ENCODE results near the gene GTF2A1L.
"Not testable (repeated sequence)": the region's sequence is repeated elsewhere in the genome, so short reads cannot be mapped to it uniquely, and the experiment has no call there.

The GTF2A1L gene, protein sequence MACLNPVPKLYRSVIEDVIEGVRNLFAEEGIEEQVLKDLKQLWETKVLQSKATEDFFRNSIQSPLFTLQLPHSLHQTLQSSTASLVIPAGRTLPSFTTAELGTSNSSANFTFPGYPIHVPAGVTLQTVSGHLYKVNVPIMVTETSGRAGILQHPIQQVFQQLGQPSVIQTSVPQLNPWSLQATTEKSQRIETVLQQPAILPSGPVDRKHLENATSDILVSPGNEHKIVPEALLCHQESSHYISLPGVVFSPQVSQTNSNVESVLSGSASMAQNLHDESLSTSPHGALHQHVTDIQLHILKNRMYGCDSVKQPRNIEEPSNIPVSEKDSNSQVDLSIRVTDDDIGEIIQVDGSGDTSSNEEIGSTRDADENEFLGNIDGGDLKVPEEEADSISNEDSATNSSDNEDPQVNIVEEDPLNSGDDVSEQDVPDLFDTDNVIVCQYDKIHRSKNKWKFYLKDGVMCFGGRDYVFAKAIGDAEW

GRCh38 chr2:48617618-48618017 lies at the start of gene GTF2A1L:
Gene GTF2A1L, plus strand, starts transcription at chr2:48617856. Its CDS starts 19 bp downstream, at chr2:48617875.
- DNase-seq: no peak

GRCh38 chr2:48568547-48568946 lies 49.1 kb upstream of the GTF2A1L start:
- no peak for DNase-seq

DNA sequence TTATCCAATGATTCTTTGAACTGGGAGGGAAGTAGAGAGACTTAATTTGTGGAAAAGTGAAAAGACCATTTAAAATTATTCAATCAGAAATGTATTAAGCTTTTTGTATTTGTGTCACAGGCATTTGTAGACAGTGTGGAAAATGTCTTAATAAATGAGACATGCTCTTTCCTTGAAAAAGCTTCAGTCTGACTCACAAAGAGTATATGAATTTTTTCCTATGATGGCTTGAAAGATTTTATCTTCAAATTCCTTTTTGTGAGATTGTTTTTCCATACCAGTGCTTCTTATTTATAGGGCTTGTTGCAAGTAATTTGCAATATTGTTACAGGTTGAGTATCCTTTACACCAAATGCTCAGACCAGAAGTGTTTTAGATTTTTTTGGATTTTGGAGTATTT lies 48.2 kb upstream of the GTF2A1L start:
- no peak for DNase-seq

DNA sequence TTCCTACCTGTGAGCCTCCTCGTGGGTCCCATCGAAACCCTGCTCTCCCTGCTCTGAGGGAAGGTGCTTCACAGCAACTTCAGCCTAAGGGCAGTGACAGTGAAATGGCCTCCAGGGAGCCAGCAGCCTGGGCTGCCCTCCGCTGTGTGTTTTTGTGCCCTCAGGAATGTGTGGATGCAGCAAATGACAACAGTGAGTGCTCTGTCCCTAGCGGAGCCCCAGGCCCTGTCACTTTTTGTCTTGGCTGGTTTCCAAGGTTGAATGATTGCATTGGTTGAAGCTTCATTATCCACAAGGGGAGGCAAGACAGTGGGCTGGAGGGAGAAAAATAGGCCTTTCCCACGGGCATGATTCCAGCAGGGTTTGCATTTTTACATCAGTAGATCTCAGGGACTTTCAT lies 44.8 kb upstream of the GTF2A1L start:
- DNase-seq: no peak

GRCh38 chr2:48574353-48575287 lies 43.0 kb upstream of the GTF2A1L start:
- DNase-seq: no peak

- DNase-seq: no peak
Observed at GRCh38 chr2:48578313-48578712, 39.3 kb upstream of the GTF2A1L start.

- DNase-seq: no peak
Observed at GRCh38 chr2:48583961-48584360, 33.7 kb upstream of the GTF2A1L start.

- no peak for DNase-seq
Observed at GRCh38 chr2:48584551-48584950, 33.1 kb upstream of the GTF2A1L start.

DNA sequence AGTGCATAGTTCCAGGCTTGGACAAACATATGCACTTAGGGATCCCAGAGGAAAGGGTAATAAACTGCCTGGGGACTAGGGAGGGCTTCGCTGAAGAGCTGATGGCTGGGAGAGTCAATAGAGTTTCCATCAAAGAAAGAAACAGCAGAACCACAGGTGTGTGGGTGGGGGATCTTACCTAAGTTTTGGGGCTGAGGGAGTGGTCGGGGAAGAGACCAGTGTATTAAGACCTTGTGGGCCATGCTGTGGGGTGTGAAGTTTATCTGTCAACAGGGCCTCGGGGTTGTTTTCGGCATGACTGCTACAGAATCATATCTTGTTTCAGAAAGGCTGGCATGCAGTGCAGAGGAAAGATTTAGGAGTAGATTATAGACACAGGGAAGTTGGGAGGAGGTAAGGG lies 31.2 kb upstream of the GTF2A1L start:
- DNase-seq: no peak

DNA sequence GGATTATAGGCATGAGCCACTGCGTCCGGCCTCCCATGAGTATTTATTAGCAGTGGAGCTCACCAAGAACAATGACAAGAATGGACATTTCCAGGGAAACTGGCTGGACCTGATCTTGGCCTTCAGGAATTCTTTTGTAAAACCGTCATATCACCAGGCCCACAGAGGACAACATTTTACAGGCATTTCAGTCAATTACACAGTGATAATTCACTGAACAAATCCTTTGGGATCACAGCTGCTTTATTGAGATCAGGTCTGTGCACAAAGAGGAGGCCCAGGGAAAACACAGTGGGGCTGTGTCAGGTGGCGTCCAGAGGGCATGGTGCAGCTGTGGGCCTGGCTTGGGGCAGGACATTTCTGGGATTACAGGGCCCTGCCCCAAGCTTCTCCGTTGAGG lies 30.1 kb upstream of the GTF2A1L start:
- DNase-seq: no peak

GRCh38 chr2:48587961-48588360 lies 29.7 kb upstream of the GTF2A1L start:
- no peak for DNase-seq

DNA sequence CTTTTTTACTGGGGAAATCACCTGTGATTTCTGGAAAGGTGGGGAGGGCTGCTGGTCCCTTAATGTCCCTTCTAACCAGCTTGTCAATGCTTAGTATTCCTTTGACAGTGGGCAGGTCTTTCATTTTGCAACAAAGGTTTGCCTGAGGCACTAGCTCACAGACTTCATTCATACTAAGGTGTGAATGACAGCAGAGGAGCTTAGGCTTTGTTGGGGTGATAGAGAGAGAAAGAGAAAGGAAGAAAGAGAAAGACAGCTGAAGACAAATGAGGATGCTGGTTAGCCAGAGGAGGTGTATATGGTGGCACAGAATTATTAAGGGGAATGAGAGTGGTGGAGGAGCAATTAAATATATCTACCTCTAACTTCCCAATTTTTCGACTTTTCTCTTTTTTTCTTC lies 28.9 kb upstream of the GTF2A1L start:
- DNase-seq: no peak

DNA sequence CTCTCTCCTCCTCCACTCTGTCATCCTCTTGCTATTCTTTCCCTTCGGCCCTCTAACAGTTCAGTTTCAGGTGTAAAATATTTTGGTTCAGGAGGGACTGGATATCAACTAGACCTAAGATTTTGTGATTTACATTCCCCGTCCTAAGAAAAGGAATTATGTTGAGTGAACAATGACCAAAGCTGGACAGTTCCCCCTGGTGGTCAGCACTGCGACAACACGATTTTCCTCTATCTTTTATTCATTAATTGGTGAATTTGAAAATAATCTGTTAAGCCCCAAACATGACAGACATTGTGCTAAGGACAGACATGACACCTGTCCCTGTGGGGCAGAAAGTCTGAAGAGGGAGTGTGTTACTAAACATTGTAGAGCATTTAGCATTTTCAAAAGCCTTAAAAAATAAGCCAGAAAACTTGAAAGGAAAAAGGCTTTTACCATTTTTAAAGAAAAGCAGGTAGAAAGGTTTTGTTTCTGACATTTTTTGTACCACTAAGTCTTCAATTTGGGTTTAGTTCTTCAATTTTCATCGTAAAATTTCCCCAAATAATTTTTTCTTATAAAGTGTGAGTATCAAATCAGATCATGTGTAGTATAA lies 28.4 kb upstream of the GTF2A1L start:
- DNase-seq: no peak

DNA sequence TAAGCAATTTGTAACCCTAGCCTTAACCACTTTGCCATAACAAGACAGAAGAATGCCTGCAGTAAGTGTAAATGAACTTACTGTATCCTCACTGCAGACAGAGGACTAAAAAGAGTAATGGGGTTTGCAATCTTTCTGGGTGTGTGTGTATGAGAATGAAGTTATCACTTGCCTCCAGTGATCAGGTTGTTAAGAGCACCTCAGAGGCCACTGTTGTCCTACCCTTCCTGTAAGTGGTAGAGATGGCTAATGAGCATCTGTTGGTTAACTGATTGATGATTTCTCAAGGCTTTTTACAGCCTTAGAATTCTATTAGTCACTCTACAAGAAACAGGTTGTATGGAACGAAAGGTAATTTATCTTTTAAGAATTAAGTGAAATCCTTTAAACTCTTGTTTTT lies 27.6 kb upstream of the GTF2A1L start:
- no peak for DNase-seq

DNA sequence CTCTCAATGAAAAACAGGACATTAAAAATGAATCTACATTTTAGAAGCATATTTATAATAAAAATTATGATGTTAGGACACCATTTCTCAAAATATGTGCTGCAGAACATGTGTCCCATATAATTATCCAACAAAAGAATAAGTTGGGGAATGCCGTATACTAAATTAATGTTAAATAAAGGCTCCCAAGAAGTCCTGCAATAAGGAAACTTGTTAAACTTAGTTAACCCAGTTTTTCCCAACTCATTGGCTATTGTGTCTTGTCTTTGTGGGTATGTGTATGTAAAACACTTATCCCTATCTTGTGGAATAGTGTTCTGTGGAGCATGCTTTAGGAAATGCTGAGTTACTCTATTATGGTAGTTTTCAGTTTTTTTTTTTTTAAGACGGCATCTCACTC lies 25.6 kb upstream of the GTF2A1L start:
- no peak for DNase-seq

DNA sequence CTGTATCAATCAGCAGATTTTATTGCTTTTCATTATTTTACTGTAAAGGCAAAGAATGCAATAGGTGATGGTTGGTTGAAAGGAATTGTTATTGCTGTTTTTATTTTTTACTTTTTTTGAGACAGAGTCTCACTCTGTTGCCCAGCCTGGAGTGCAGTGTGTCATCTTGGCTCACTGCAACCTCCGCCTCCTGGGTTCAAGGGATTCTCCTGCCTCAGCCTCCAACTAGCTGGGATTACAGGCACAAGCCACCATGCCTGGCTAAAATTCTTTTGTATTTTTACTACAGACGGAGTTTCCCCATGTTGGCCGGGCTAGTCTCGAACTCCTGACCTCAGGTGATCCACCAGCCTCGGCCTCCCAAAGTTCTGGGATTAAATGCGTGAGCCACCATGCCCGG lies 20.9 kb upstream of the GTF2A1L start:
- DNase-seq: not testable (repeated sequence)

GRCh38 chr2:48597492-48597891 lies 20.2 kb upstream of the GTF2A1L start:
- no peak for DNase-seq

DNA sequence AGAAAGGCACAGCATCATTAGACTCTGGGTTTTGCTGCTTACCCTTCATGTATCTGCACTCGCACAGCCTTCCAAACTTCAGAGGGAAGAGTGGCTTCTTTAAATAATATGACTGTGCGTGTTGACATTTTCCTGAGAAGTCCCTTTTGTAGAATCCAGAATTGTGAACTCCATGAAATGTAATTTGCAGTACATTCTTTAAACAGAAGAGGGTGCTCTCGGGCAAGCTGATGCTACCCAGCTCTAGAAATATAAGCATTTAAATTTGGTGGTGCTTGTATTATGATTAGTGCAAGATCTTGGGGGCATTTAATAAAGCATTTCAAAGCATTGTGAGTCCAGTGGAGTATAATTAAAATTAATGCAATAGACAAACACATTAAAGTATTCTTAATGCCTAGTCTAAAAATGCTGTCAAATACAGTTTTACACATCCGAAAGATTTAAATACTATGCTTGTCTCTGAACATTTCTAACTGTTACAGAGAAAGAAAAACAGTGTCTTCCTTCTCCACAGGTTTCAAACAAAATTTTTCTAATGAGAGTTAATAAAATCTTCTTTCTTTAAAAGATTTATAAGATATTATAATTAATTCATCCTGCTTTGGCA lies 17.3 kb upstream of the GTF2A1L start:
- DNase-seq: no peak

DNA sequence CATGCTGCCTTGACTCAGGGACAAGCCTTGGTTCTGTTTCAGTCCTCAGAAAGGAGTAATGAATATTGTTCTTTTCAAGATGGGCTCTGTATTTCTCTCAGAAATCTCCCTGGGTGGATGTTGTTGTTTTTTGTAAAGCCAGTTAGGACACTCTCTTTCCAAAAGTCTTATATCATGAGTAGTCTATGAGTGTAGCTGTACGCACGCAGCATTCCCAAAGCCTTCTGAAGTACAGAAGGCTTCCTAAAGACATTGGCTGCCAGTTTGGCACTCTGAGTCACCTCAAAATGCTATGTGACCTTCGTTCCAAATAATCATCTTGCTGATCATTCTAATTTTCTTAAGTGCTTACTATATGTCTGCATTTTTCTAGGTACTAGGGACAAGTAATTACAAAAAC lies 16.7 kb upstream of the GTF2A1L start:
- no peak for DNase-seq

DNA sequence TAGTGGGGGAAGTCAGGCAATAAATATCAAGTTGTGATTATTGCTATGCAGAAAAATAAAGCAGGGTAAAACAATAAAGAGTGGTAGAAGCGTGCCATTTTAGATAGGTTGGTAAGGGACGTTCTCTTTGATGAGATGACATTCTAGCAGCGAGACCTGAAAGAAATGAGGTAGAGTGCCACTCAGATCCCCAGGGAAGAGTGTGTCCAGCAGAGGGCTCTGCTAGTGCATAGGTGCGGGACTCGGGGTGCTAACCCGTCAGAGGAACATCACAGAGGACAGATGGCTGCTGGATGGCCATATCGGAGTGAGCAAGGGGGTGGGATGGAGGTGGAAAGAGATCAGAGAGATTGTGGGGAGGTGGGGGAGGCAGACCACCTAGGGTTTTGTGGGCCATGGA lies 16.3 kb upstream of the GTF2A1L start:
- DNase-seq: peak; percentile 17

DNA sequence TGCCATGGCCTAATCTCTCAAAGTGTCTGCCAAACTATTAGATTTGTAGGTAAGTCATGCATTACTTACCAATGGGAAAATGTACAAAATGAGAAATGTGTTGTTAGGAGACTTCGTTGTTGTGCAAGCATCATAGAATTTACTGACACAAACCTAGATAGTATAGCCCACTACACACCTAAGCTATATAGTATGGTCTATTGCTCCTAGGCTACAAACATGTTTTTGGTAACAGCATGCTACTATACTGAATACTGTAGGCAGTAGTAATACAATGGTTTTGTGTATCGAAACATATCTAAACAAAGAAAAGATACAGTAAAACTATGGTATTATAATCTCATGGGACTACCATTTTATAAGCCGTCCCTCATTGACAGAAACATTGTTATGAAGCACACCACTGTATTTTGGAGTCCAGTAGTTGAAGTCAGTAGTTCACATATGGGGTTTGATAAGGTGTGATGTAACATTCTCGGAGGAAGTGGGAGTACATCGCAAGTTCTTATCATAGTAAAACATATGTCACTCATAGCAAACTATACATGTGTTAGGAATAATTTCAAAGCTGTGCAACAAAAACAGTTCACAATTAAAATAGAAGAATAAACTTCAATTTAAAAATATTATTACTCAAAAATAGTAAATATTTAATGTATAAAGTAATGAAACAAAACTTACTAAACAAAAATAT lies 12.0 kb upstream of the GTF2A1L start:
- no peak for DNase-seq

GRCh38 chr2:48607307-48608014 lies 10.2 kb upstream of the GTF2A1L start:
- no peak for DNase-seq
